GM19372 (cell line): ENCODE results near the gene MYH7B.

Source experiments
- ATAC-seq: cut with Tn5 transposase; IDR thresholded peaks from one replicate; pipeline ENCODE4 v1.9.1; 2021; ENCODE audit warnings: mild to moderate bottlenecking, low read depth, moderate library complexity; ENCODE audit not compliant: unreplicated experiment

MYH7B gene

GRCh38 chr20:34955231-34956040 lies at the start of gene MYH7B, which contains the start of gene GSS:
MYH7B (plus strand) TSS chr20:34955868; CDS start chr20:34978006, 22,138 bp downstream.
GSS (minus strand) TSS chr20:34955806; CDS start chr20:34951852, 3,954 bp downstream.
- ATAC-seq, result peak; percentile 92

DNA sequence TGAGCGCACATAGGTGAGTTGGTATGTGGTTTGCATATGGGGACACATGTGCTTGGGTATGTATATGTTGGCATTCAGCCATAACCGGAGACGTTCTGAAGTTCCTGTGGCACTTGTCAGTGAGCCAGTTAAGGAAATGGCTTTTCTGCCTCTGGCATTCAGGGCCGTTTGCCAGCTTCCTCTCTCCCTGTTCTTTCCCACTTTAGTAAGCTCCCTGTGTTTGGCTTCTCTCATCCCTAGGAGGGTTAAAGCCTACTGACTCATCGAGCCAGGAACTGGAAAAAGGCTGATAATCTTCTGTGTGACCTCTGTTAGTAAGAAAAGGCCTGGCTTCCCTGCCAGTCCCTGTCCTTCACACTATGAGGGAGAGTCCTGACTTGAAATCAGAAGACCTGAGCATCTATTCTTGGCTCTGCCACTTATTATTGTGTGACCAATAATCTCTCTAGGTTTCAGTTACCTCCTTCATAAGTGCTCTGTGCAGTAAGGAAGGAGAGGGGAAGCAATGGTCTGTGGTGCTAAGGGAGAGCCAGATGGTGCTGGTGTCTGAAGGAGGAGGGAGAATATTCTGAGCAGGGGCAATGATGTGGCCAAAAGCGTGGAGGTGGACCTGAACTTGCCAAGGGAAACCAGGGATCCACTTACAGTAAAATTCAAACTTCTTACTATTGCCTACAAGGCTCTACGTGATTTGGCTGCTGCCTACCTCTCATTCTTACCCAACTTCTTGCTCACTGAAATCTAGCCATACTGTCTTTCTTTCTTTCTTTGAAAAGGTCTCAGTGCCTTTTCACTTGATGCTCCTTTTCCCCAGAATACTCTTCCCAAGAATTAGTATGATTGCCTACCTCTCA lies 47.8 kb upstream of the MYH7B start:
- ATAC-seq, result no peak

DNA sequence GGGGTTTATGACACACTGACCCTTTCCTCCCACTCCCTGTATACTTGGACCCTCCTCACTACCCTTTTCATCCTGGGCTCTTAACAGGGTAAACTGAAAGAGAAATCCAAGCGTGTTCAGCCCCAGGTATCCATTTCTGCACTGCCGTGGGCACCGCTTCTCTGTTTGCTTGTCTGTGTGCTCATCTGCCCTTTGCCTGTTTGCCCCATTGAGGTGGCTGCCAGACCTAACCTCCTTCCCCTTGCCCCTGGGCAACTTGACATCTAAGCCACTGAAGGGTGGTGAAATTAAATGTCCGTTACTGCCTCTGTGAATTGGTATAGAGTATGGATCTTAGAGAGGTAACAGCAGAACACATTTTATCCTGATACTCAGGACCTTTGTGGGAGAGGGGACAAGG lies 40.5 kb upstream of the MYH7B start:
- no peak for ATAC-seq

- no peak for ATAC-seq
Measured at GRCh38 chr20:34915749-34916455, 39.8 kb upstream of the MYH7B start.

DNA sequence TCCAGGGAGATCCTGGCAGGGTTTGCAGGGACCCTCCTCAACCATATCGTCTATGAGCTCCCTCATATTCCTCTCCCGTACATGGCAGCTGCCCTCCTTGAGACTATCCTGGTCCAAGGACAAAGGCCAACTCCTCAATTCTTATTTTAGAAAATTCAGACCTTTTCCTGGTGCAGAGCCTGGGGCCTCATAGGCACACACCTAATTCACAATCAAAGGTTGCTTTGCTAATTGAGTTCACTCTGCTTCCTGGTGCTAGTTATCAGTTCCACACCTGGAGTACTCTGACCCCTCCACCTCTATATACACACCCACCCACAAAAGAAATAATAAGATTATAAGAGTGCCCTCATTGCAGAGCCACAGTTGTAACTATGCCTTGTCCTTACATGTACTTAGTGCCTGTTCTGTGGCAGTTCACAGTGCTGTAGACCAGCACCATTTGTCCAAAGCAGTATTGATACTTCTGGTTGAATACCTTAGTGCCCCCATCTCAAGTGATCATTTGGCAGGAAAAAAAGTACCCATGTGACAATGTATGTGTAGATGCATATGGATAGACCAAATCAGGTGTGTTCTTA lies 38.8 kb upstream of the MYH7B start:
- no peak for ATAC-seq

GRCh38 chr20:34920055-34920454 lies 35.6 kb upstream of the MYH7B start:
- no peak for ATAC-seq

- ATAC-seq, result no peak
Measured at GRCh38 chr20:34921436-34921835, 34.2 kb upstream of the MYH7B start.

DNA sequence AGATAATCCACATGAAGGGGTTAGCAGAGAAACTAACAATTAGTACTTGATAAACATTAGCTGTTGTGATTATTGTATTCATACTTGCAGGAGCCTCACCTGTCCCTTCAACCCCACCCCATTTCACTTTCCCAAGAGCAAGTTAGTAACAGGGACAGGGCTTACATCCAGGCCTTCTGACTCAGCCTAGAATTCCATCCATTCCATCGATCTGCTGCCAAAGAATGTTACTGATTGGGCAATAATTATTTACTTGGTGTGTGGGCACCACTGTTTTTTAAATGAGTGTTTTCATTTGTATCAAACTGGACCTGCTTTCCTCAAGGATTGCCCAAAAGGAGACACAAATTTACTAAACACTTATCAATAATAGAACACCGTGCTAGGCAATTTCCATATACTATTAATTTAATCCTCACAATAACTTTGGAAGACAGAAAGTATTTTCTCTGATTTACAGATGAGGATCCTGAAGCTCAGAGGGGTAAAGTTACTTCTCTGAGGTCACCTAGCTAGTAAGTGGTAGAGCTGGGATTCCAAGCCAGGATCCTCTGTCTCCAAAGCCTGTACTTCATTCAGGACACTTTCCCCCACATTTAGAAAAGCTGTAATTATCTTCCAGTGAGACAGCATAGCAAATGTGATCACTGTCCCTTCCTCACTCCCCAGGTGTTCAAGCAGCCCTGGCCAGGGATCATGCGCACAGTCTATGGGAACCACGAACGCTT lies 32.9 kb upstream of the MYH7B start:
- ATAC-seq, result no peak

- no peak for ATAC-seq
Measured at GRCh38 chr20:34923414-34923813, 32.3 kb upstream of the MYH7B start.

GRCh38 chr20:34925341-34925740 lies 30.3 kb upstream of the MYH7B start:
- ATAC-seq, result no peak

GRCh38 chr20:34925981-34926380 lies 29.7 kb upstream of the MYH7B start:
- no peak for ATAC-seq

- no peak for ATAC-seq
Measured at GRCh38 chr20:34926581-34926980, 29.1 kb upstream of the MYH7B start.

GRCh38 chr20:34927736-34928135 lies 27.9 kb upstream of the MYH7B start:
- no peak for ATAC-seq

DNA sequence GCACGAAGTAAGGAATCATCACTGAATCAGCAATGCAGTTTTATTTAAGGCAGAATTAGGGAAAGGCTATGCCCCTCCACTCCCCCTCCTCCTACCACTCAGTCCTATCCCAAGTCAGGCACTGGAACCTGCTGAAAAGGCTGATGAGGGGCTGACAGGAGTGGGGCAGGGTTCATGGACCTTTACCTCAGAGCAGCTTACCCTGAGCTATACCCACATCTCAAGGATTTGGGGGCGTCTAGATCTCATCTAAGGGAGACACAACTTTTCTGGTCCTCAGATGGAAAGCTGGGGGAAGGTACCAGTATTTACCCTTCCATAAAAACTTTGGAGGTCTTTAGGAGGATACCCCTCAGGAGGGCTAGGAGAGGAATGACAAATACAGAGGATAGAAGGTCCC lies 27.3 kb upstream of the MYH7B start:
- no peak for ATAC-seq

GRCh38 chr20:34931771-34932170 lies 23.9 kb upstream of the MYH7B start:
- no peak for ATAC-seq

- ATAC-seq, result no peak
Measured at GRCh38 chr20:34938466-34939163, 17.1 kb upstream of the MYH7B start.

DNA sequence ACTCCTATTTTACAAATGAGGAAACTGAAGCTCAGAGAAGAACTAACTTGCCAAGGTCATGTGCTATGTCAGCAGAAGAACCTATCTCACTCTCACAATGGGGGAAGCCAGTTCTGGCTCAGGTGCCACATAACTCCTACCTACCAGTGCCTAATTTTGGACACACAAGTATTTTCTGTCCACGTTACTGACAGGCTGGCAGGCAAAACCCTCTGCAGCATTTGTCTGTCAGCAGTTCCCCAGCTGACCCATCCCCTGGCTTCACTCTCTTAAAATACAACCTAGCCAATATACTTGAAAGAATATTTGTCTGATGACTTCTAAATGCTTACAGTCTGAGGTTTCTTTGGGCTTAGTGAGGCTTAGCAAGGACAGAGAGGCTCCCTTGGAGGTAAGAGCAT lies 15.6 kb upstream of the MYH7B start:
- ATAC-seq, result no peak

GRCh38 chr20:34941226-34941625 lies 14.4 kb upstream of the MYH7B start:
- ATAC-seq, result no peak

DNA sequence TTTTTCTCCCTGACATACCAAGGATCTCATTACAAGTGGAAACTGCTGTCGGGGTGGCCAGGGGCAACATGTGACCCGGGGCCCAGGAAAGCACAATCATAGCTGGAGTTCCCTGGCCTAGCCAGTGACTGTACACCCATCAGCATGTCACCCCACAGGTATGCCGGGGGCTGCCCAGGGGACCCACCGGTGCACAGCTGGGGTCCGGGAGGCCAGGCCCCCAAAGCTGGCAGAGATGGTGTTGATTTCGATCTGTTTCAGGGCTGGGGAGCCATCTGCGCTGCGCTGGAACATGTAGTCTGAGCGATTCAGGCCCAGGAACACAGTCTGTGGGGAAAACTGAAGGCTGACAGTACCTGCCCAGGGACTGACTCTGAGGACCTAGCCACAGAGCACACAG lies 13.4 kb upstream of the MYH7B start:
- ATAC-seq, result no peak
